ENCODE results near the gene SNRNP48.

SNRNP48 gene

GRCh38 chr6:7593229-7593628 is 3.2 kb downstream of the SNRNP48 start:
- no peak for TF ChIP-seq CTCF (conservative IDR thresholded peaks at IDR 0.05; ENCODE audit: low read length)
- no peak for DNase-seq (ENCODE audit: low read depth)
- no peak overlapping the region for H3K4me3 ChIP-seq (ENCODE audit: low read length)

- H3K4me3 ChIP-seq (ENCODE audit: low read length), result no peak overlapping the region
- no peak for TF ChIP-seq CTCF (conservative IDR thresholded peaks at IDR 0.05; ENCODE audit: low read length)
- DNase-seq (ENCODE audit: low read depth), result no peak
Observed at GRCh38 chr6:7594579-7595125, 4.7 kb downstream of the SNRNP48 start.

GRCh38 chr6:7604003-7604402 is 14.0 kb downstream of the SNRNP48 start:
- no peak for TF ChIP-seq CTCF (conservative IDR thresholded peaks at IDR 0.05; ENCODE audit: low read length)
- H3K4me3 ChIP-seq (ENCODE audit: low read length), result no peak overlapping the region
- no peak for DNase-seq (ENCODE audit: low read depth)

GRCh38 chr6:7604506-7604905 is 14.5 kb downstream of the SNRNP48 start:
- no peak overlapping the region for H3K4me3 ChIP-seq (ENCODE audit: low read length)
- TF ChIP-seq CTCF (conservative IDR thresholded peaks at IDR 0.05; ENCODE audit: low read length), result no peak
- no peak for DNase-seq (ENCODE audit: low read depth)

- peak; percentile 62 for DNase-seq (ENCODE audit: low read depth)
- TF ChIP-seq CTCF (conservative IDR thresholded peaks at IDR 0.05; ENCODE audit: low read length), result peak; percentile 89
- H3K4me3 ChIP-seq (ENCODE audit: low read length), result peak overlapping the region; percentile 37
Observed at GRCh38 chr6:7615611-7616383, 25.8 kb downstream of the SNRNP48 start.

GRCh38 chr6:7617801-7618764 is 28.1 kb downstream of the SNRNP48 start:
- peak overlapping the region; percentile 18; the same call in 1 of the 2 replicates for H3K4me3 ChIP-seq (ENCODE audit: low read length)
- peak; percentile 36 for TF ChIP-seq CTCF (conservative IDR thresholded peaks at IDR 0.05; ENCODE audit: low read length)
- DNase-seq (ENCODE audit: low read depth), result peak; percentile 93
